Heart right ventricle (tissue), 16 donors: ENCODE results near the gene SPTBN1. TPM values are rescaled to one million over a fixed set of nuclear protein-coding genes. Genes with fewer than 3 reads are reported as not detected.

Experiments
- ATAC-seq, 8 donors: fragments of 200-7000 bp; cut with Tn5 transposase; one replicate each; pipeline ENCODE4 v1.9.1; 2020; ENCODE audit warnings: mild to moderate bottlenecking in 8 of 8, moderate library complexity in 8 of 8, moderate number of reproducible peaks in 1 of 8
- DNase-seq, 2 donors: peaks; one replicate each; pipeline ENCODE4 v3.0.0-alpha.2; 2020
- H3K27ac ChIP-seq, 10 donors: fragments of 200-600 bp; sonication (generic) in 2 of 10; one replicate each; pipeline versions ENCODE4 v1.5.0 to v1.8.0; 2020 to 2022; ENCODE audit warnings: mild to moderate bottlenecking in 3 of 10
- H3K27me3 ChIP-seq, 7 donors: fragments of 200-600 bp; one replicate each; pipeline ENCODE4 v1.8.0; 2021 to 2022; ENCODE audit warnings: mild to moderate bottlenecking in 2 of 7
- H3K36me3 ChIP-seq, 9 donors: fragments of 200-600 bp; sonication (generic) in 1 of 9; one replicate each; pipeline versions ENCODE4 v1.5.0 to v1.8.0; 2020 to 2022; ENCODE audit warnings: mild to moderate bottlenecking in 2 of 9
- H3K4me1 ChIP-seq, 9 donors: fragments of 200-600 bp; sonication (generic) in 1 of 9; one replicate each; pipeline versions ENCODE4 v1.5.0 to v1.8.0; 2020 to 2022; ENCODE audit warnings: mild to moderate bottlenecking in 4 of 9
- H3K4me3 ChIP-seq, 10 donors: fragments of 200-600 bp; sonication (generic) in 2 of 10; one replicate each; pipeline versions ENCODE4 v1.5.0 to v1.8.0; 2020 to 2022; ENCODE audit warnings: mild to moderate bottlenecking in 7 of 10, moderate library complexity in 2 of 10
- H3K9me3 ChIP-seq, 11 donors: fragments of 200-600 bp in 10 of 11; sonication (generic) in 2 of 11; one replicate each; pipeline versions ENCODE4 v1.5.0 to v1.8.0; 2013 to 2022; ENCODE audit warnings: mild to moderate bottlenecking in 2 of 11, control low read depth in 1 of 11, moderate library complexity in 1 of 11
- WGBS, 2 donors: extraction: QIAGEN DNeasy Blood & Tissue Kit; methylation state at CpG; one replicate each; pipeline ENCODE4 v1.1.7; 2013; ENCODE audit warnings: inconsistent platforms in 1 of 2; 5-methylcytosine and 5-hydroxymethylcytosine counted together
- intact Hi-C, 10 donors: fragments of 100-400 bp; cut with DNase I; formaldehyde crosslinking; loops; one replicate each; pipeline versions ENCODE4 v1.11.1 to v1.14.2; 2022
- polyA plus RNA-seq, 2 donors: library from polyadenylated mRNA; stranded (reverse); fragments of 200-250 nt; gene quantifications; one replicate each; pipeline ENCODE4 v1.2.3, GENCODE V29; 2013
- total RNA-seq, 10 donors: library from RNA; stranded (reverse); fragmentation: NEBNext Ultra II Directional in 3 of 10; extraction: Animal tissue kit (Norgen Biotek cat#: 25700) in 3 of 10; gene quantifications; one replicate each; pipeline versions ENCODE4 v1.2.1 to v1.2.4, GENCODE V29; 2021 to 2023
- TF ChIP-seq, protein P1 (sequence below), 9 donors: fragments of 200-600 bp; sonication (generic) in 2 of 9; IDR thresholded peaks; one replicate each; pipeline versions ENCODE4 v1.5.0 to v1.8.0; 2021 to 2022; ENCODE audit warnings: antibody characterized with exemption in 9 of 9, mild to moderate bottlenecking in 5 of 9, moderate library complexity in 1 of 9
- donor health status: Arrhythmogenic right ventricular cardiomyopathy.
- donor health status: ischemic (EF 13 %, LVEDD 7.1; RV severe dilation, severe dysfunction).
- donor health status: healthy with polysubstance abuse.
- donor health status: DM: no; HTN: yes; CAD: no.
- donor health status: DM: no; HTN: no; CAD: no.
- donor health status: ischemic (EF 25% LVEDD 6.9; RV normal size, moderate dysfunction).
- donor health status: ischemic (EF 25% LVEDD 5.7; RV mildly dilated, moderate dysfunction).
- donor health status: healthy.
- donor health status: DM: yes; HTN: yes; CAD: no.
- donor health status: Ischemic cardiomyopathy.
- donor health status: ischemic (EF 35%, LVEDD 5.7; RV mildly dilated, moderate dysfunction).
- donor health status: nonischemic (EF 11% LVEDD 7.7; RV severe dilation, severe dysfunction).
- donor health status: DM: yes; HTN: yes; CAD: no.
- donor health status: PGD.
- donor health status: ischemic (EF 29% LVEDD 5.4; RV normal size, mild dysfunction).
- donor health status: nonischemic (EF 23%, LVEDD 6.1; RV moderate dilation, normal function).

SPTBN1 gene
- total and polyA plus RNA-seq, 12 donors: 91.1 to 643 (median 494) TPM

DNA sequence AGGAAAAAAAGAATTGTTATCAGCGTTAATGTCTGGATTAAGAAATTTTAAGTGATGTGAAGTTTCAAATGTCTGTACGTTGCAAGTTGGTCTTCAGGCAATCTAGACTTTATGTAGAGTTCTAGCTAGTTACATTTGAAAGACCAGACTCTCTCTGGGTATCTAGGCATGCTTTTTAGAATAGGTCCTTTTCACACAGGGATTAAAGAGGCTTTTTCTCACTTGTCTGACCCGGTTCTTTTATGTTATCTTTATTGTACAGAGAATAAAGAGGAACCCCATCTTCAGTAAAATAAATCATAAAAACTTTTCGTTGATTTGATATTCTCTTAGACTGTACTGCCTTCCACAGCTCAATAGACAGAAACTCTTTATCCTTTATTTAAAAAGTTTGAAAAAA lies 258.9 kb downstream of the SPTBN1 start:
- Histone ChIP-seq H3K36me3 (no peaks in the 10 kb centered on the region), H3K27ac (no peak overlapping the region), H3K4me3 (no peak overlapping the region), H3K4me1 (no peaks in the 10 kb centered on the region), H3K27me3 (peaks cover 0 to 23% (median 0%) of the 10 kb centered on the region in 7 donors), H3K9me3 (no peaks in the 10 kb centered on the region)
- TF ChIP-seq, protein P1, sequence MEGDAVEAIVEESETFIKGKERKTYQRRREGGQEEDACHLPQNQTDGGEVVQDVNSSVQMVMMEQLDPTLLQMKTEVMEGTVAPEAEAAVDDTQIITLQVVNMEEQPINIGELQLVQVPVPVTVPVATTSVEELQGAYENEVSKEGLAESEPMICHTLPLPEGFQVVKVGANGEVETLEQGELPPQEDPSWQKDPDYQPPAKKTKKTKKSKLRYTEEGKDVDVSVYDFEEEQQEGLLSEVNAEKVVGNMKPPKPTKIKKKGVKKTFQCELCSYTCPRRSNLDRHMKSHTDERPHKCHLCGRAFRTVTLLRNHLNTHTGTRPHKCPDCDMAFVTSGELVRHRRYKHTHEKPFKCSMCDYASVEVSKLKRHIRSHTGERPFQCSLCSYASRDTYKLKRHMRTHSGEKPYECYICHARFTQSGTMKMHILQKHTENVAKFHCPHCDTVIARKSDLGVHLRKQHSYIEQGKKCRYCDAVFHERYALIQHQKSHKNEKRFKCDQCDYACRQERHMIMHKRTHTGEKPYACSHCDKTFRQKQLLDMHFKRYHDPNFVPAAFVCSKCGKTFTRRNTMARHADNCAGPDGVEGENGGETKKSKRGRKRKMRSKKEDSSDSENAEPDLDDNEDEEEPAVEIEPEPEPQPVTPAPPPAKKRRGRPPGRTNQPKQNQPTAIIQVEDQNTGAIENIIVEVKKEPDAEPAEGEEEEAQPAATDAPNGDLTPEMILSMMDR (IDR thresholded peaks at IDR 0.05): no peak
- DNase-seq: no peak
- ATAC-seq: no peak
- intact Hi-C loops: no loop called here
- WGBS, 2 donors: 72 to 80% methylated on average over 4 of the region's 4 CpGs

DNA sequence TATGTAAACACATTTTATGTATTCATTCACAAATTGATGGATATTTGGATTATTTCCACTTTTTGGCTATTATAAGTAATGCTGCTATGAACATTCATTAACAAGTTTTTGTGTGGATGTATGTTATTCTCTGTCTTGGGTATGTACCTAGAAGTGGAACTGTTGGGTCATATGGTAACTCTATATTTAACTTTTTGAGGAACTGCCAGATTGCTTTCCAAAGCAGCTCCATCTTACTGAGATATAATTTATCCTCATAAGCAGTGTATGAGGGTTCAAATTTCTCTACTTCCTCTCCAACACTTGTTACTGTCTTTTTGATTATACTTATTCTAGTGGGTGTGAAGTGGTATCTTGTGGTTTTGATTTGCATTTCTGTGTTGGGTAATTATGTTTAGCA lies 260.2 kb downstream of the SPTBN1 start:
- TF ChIP-seq, protein P1 (IDR thresholded peaks at IDR 0.05): no peak
- no peak for DNase-seq
- intact Hi-C loops: no loop called here
- H3K4me1 ChIP-seq: no peaks in the 10 kb centered on the region
- no peak overlapping the region for H3K4me3 ChIP-seq
- H3K36me3 ChIP-seq: no peaks in the 10 kb centered on the region
- no peak overlapping the region for H3K27ac ChIP-seq
- peaks cover 0 to 19% (median 0%) of the 10 kb centered on the region in 7 donors for H3K27me3 ChIP-seq
- ATAC-seq: peak in 2 of 8 donors; percentile 44 to 51
- no peaks in the 10 kb centered on the region for H3K9me3 ChIP-seq

DNA sequence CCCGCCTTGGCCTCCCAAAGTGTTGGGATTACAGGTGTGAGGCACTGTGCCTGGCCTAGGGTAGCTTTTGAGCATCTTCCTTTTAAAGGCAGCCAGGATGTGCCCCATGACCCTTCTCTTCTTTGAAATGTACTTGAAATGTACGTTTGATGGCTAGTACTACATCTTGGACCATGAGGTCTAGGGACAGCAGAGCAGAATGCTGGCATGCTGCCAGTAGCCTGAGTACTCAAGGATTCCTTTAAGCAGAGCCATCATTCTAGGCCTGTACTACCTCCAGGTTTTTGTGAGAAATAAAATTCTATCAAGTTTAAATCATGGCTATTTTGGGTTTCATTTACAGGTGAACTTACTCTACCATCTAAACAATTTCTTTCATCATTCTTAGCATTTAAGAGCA lies 264.4 kb downstream of the SPTBN1 start:
- ATAC-seq (no peak), DNase-seq (no peak)
- H3K27me3 ChIP-seq: peaks cover 0 to 37% (median 0%) of the 10 kb centered on the region in 7 donors
- TF ChIP-seq, protein P1 (IDR thresholded peaks at IDR 0.05): no peak
- H3K4me1 ChIP-seq: peaks cover 0 to 17% (median 9%) of the 10 kb centered on the region in 9 donors
- H3K36me3 ChIP-seq: no peaks in the 10 kb centered on the region
- intact Hi-C loops: loop anchor here in 6 of 10 donors (5.0 to 10.0 kb wide), 4 partner anchors 114 to 603 kb away; partner anchors contain the start of gene ACYP2 (in 1 of the 6)
- no peaks in the 10 kb centered on the region for H3K9me3 ChIP-seq
- no peak overlapping the region for H3K27ac ChIP-seq
- no peak overlapping the region for H3K4me3 ChIP-seq
- WGBS, 2 donors: 68% methylated on average over 2 of the region's 2 CpGs

Other genes starting within 250 kb of the SPTBN1 start
- under 1 TPM in 3 of 10 donors, not detected in 7; 0.07 to 0.21 (median 0.20) TPM for gene TSPYL6, start 200.1 kb upstream of the SPTBN1 start, total RNA-seq
- gene TSPYL6, start 200.1 kb upstream of the SPTBN1 start, polyA plus RNA-seq: under 1 TPM; 0.01 to 0.22 TPM